MM.1S (cell line): ENCODE data around the gene ANKLE2.

Source experiments
- EZH2 ChIP-seq: fragments of 300-600 bp; sonication (generic); optimal IDR thresholded peaks from 2 replicates; pipeline ENCODE3; 2017; ENCODE audit warnings: low read depth, mild to moderate bottlenecking, antibody characterized with exemption, low read length, mixed read lengths
- EZH2phosphoT487 ChIP-seq: fragments of 300-600 bp; sonication (generic); IDR thresholded peaks from 2 replicates; pipeline ENCODE4 v1.6.1; 2018; ENCODE audit warnings: antibody characterized with exemption, low read length
- TF ChIP-seq, protein P1 (sequence below): fragments of 300-600 bp; sonication (generic); IDR thresholded peaks from 2 replicates; pipeline ENCODE4 v1.5.1; 2016; ENCODE audit warnings: antibody characterized with exemption, low read length, mixed read lengths

GRCh38 chr12:132675757-132676432, 85.7 kb downstream of the ANKLE2 start:
- TF ChIP-seq EZH2 = no peak
- TF ChIP-seq, protein P1, sequence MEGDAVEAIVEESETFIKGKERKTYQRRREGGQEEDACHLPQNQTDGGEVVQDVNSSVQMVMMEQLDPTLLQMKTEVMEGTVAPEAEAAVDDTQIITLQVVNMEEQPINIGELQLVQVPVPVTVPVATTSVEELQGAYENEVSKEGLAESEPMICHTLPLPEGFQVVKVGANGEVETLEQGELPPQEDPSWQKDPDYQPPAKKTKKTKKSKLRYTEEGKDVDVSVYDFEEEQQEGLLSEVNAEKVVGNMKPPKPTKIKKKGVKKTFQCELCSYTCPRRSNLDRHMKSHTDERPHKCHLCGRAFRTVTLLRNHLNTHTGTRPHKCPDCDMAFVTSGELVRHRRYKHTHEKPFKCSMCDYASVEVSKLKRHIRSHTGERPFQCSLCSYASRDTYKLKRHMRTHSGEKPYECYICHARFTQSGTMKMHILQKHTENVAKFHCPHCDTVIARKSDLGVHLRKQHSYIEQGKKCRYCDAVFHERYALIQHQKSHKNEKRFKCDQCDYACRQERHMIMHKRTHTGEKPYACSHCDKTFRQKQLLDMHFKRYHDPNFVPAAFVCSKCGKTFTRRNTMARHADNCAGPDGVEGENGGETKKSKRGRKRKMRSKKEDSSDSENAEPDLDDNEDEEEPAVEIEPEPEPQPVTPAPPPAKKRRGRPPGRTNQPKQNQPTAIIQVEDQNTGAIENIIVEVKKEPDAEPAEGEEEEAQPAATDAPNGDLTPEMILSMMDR = no peak
- no peak for TF ChIP-seq EZH2phosphoT487
